Measurements from ENCODE around the gene C16orf90.

C16orf90 gene

DNA sequence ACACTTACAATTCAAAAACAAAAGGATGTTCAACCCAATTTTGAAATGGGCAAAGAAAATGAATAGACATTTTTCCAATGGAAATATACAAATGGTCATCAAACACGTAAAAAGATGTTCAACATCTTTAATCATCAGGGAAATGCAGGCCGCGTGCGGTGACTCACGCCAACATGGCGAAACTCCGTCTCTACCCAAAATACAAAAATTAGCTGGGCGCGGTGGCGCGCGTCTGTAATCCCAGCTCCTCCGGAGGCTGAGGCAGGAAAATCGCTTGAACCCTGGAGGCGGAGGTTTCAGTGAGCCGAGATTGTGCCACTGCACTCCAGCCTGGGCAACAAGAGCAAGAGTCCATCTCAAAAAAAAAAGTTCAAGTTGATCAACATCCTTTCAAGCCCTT, 3.7 kb upstream of the C16orf90 start:
- no peak overlapping the region for H3K9ac ChIP-seq (ENCODE audit: insufficient read length, low read depth)
- H3K4me3 ChIP-seq (ENCODE audit: insufficient read length, low read depth), result no peak overlapping the region
- H3K36me3 ChIP-seq (ENCODE audit: insufficient read depth, insufficient read length, low read length), result peaks cover 3% of the 10 kb centered on the region
- no peaks in the 10 kb centered on the region for H3K27me3 ChIP-seq (ENCODE audit: insufficient read depth, insufficient read length)
- no peak for DNase-seq (ENCODE audit: low read depth, low spot score)
- TF ChIP-seq ZNF274 (IDR thresholded peaks at IDR 0.05; ENCODE audit: low read depth, low read length), result no peak
- TF ChIP-seq SUZ12 (IDR thresholded peaks at IDR 0.05; ENCODE audit: extremely low read depth, insufficient read depth, insufficient read length), result no peak
- TF ChIP-seq YY1 (IDR thresholded peaks at IDR 0.05; ENCODE audit: insufficient read depth, insufficient read length), result no peak
- peaks cover 13% of the 10 kb centered on the region for H3K4me1 ChIP-seq (ENCODE audit: insufficient read depth, insufficient read length)
- no peaks in the 10 kb centered on the region for H3K9me3 ChIP-seq (ENCODE audit: insufficient read depth, low read length)

DNA sequence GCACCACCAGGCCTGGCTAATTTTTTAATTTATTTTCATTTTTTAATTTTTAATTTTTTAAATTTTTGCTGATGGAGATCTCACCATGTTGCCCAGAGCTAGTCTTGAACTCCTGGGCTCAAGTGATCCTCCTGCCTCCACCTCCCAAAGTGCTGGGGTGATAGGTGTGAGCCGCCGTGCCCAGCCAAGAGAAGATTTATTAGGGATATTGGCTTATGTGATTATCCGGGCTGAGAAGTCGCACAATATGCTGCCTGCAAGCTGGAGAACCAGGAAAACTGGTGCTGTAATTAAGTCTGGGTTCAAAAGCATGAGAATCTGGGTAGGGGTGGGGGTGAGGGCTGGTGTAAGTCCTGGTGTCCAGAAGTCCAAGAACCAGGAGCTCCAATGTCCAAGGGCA, 2.5 kb upstream of the C16orf90 start:
- no peak overlapping the region for H3K4me3 ChIP-seq (ENCODE audit: insufficient read length, low read depth)
- peaks cover 13% of the 10 kb centered on the region for H3K4me1 ChIP-seq (ENCODE audit: insufficient read depth, insufficient read length)
- H3K9me3 ChIP-seq (ENCODE audit: insufficient read depth, low read length), result no peaks in the 10 kb centered on the region
- H3K27me3 ChIP-seq (ENCODE audit: insufficient read depth, insufficient read length), result no peaks in the 10 kb centered on the region
- no peak overlapping the region for H3K9ac ChIP-seq (ENCODE audit: insufficient read length, low read depth)
- TF ChIP-seq YY1 (IDR thresholded peaks at IDR 0.05; ENCODE audit: insufficient read depth, insufficient read length), result no peak
- TF ChIP-seq SUZ12 (IDR thresholded peaks at IDR 0.05; ENCODE audit: extremely low read depth, insufficient read depth, insufficient read length), result no peak
- no peak for TF ChIP-seq ZNF274 (IDR thresholded peaks at IDR 0.05; ENCODE audit: low read depth, low read length)
- H3K36me3 ChIP-seq (ENCODE audit: insufficient read depth, insufficient read length, low read length), result no peaks in the 10 kb centered on the region
- DNase-seq (ENCODE audit: low read depth, low spot score), result no peak

GRCh38 chr16:3496386-3496785, 1.1 kb upstream of the C16orf90 start:
- Histone ChIP-seq H3K9me3 (ENCODE audit: insufficient read depth, low read length) (no peaks in the 10 kb centered on the region), H3K4me1 (ENCODE audit: insufficient read depth, insufficient read length) (peaks cover 12% of the 10 kb centered on the region), H3K27me3 (ENCODE audit: insufficient read depth, insufficient read length) (no peaks in the 10 kb centered on the region), H3K36me3 (ENCODE audit: insufficient read depth, insufficient read length, low read length) (no peaks in the 10 kb centered on the region), H3K9ac (ENCODE audit: insufficient read length, low read depth) (no peak overlapping the region), H3K4me3 (ENCODE audit: insufficient read length, low read depth) (no peak overlapping the region)
- no peak for DNase-seq (ENCODE audit: low read depth, low spot score)
- TF ChIP-seq ZNF274 (IDR thresholded peaks at IDR 0.05; ENCODE audit: low read depth, low read length), result no peak
- TF ChIP-seq YY1 (IDR thresholded peaks at IDR 0.05; ENCODE audit: insufficient read depth, insufficient read length), result no peak
- no peak for TF ChIP-seq SUZ12 (IDR thresholded peaks at IDR 0.05; ENCODE audit: extremely low read depth, insufficient read depth, insufficient read length)

DNA sequence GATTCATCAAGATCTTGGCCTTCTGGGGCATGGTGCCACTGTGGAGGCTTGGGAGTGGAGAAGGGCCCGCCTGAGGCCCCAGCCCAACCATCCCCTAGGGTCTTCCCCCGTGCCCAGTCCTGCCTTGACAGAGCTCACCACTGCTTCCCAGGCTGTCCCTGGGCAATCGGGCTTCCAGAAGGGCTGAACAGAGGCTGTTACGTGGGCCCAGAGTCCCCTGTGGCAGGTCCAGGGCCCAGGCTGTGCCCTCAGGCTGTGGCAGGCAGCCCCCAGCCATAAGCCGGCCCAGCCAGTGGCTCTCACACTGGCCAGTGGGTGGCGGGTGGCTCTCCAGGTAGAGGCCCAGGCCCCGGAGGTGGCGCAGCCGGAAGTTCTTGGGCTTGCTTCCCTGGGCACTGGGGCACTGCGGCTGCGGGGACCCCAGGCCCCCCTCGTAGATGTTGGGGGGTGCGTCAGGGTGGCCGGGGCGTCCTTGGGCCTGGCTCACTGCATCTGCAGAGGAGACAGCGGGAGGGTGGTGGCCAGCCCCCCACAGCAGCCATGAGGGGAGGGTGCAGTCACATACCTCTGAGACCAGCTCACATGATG, 809 bp downstream of the C16orf90 start:
- no peaks in the 10 kb centered on the region for H3K9me3 ChIP-seq (ENCODE audit: insufficient read depth, low read length)
- H3K9ac ChIP-seq (ENCODE audit: insufficient read length, low read depth), result peak overlapping the region; percentile 50
- no peak overlapping the region for H3K4me3 ChIP-seq (ENCODE audit: insufficient read length, low read depth)
- no peaks in the 10 kb centered on the region for H3K27me3 ChIP-seq (ENCODE audit: insufficient read depth, insufficient read length)
- no peak for TF ChIP-seq SUZ12 (IDR thresholded peaks at IDR 0.05; ENCODE audit: extremely low read depth, insufficient read depth, insufficient read length)
- TF ChIP-seq YY1 (IDR thresholded peaks at IDR 0.05; ENCODE audit: insufficient read depth, insufficient read length), result no peak
- no peak for TF ChIP-seq ZNF274 (IDR thresholded peaks at IDR 0.05; ENCODE audit: low read depth, low read length)
- no peak for DNase-seq (ENCODE audit: low read depth, low spot score)
- H3K36me3 ChIP-seq (ENCODE audit: insufficient read depth, insufficient read length, low read length), result no peaks in the 10 kb centered on the region
- H3K4me1 ChIP-seq (ENCODE audit: insufficient read depth, insufficient read length), result peaks cover 13% of the 10 kb centered on the region

- no peaks in the 10 kb centered on the region for H3K9me3 ChIP-seq (ENCODE audit: insufficient read depth, low read length)
- H3K36me3 ChIP-seq (ENCODE audit: insufficient read depth, insufficient read length, low read length), result peaks cover 8% of the 10 kb centered on the region
- H3K27me3 ChIP-seq (ENCODE audit: insufficient read depth, insufficient read length), result no peaks in the 10 kb centered on the region
- H3K4me3 ChIP-seq (ENCODE audit: insufficient read length, low read depth), result no peak overlapping the region
- TF ChIP-seq SUZ12 (IDR thresholded peaks at IDR 0.05; ENCODE audit: extremely low read depth, insufficient read depth, insufficient read length), result no peak
- no peak for TF ChIP-seq YY1 (IDR thresholded peaks at IDR 0.05; ENCODE audit: insufficient read depth, insufficient read length)
- TF ChIP-seq ZNF274 (IDR thresholded peaks at IDR 0.05; ENCODE audit: low read depth, low read length), result no peak
- DNase-seq (ENCODE audit: low read depth, low spot score), result no peak
- peaks cover 18% of the 10 kb centered on the region for H3K4me1 ChIP-seq (ENCODE audit: insufficient read depth, insufficient read length)
- peak overlapping the region; percentile 32 for H3K9ac ChIP-seq (ENCODE audit: insufficient read length, low read depth)
Measured at GRCh38 chr16:3492356-3492755, 2.9 kb downstream of the C16orf90 start.

DNA sequence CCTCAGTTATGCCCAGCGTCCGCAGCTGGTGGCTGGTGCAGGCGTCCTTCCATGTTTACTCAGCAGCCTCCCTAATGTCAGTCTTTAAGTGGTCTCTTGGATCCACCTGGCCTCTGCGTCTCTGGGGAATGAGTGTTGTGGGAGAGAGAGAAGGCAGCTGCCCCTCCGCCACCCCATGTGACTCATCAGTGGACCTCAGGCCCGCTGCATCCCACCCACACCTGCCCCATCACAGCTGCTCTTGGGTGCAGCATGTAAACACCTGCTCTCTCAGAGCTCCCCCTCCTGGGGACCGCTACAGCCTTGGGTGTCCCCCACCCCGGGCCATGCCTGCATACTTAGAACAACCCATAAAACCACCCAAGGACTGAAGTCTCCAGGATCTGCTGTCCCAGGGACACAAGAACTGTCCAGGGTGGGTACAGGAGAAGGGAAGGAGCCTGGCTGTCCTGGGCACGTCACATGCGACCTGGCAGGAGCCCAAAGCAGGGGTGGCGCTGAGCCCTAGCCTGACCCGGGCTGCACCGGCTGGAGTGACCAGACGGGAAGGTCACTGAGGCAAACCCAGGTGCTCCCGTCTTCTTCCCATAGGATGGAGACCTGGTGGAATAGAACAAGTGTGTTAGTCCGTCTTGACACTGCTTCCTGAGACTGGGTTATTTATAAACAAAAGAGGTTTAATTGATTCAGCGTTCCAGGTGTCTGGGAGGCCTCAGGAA, 4.2 kb downstream of the C16orf90 start:
- no peak overlapping the region for H3K9ac ChIP-seq (ENCODE audit: insufficient read length, low read depth)
- TF ChIP-seq ZNF274 (IDR thresholded peaks at IDR 0.05; ENCODE audit: low read depth, low read length) (no peak), YY1 (IDR thresholded peaks at IDR 0.05; ENCODE audit: insufficient read depth, insufficient read length) (no peak), SUZ12 (IDR thresholded peaks at IDR 0.05; ENCODE audit: extremely low read depth, insufficient read depth, insufficient read length) (no peak)

GRCh38 chr16:3488801-3489200, 6.5 kb downstream of the C16orf90 start:
- H3K36me3 ChIP-seq (ENCODE audit: insufficient read depth, insufficient read length, low read length), result peaks cover 43% of the 10 kb centered on the region
- no peak overlapping the region for H3K4me3 ChIP-seq (ENCODE audit: insufficient read length, low read depth)
- DNase-seq (ENCODE audit: low read depth, low spot score), result no peak
- H3K9me3 ChIP-seq (ENCODE audit: insufficient read depth, low read length), result no peaks in the 10 kb centered on the region
- TF ChIP-seq SUZ12 (IDR thresholded peaks at IDR 0.05; ENCODE audit: extremely low read depth, insufficient read depth, insufficient read length) (no peak), YY1 (IDR thresholded peaks at IDR 0.05; ENCODE audit: insufficient read depth, insufficient read length) (no peak), ZNF274 (IDR thresholded peaks at IDR 0.05; ENCODE audit: low read depth, low read length) (no peak)
- H3K9ac ChIP-seq (ENCODE audit: insufficient read length, low read depth), result no peak overlapping the region
- peaks cover 17% of the 10 kb centered on the region for H3K4me1 ChIP-seq (ENCODE audit: insufficient read depth, insufficient read length)
- H3K27me3 ChIP-seq (ENCODE audit: insufficient read depth, insufficient read length), result no peaks in the 10 kb centered on the region

More for the DNA sequence above, 4.2 kb downstream of the C16orf90 start:
- Histone ChIP-seq H3K36me3 (ENCODE audit: insufficient read depth, insufficient read length, low read length) (peaks cover 20% of the 10 kb centered on the region), H3K9me3 (ENCODE audit: insufficient read depth, low read length) (no peaks in the 10 kb centered on the region), H3K4me3 (ENCODE audit: insufficient read length, low read depth) (no peak overlapping the region), H3K4me1 (ENCODE audit: insufficient read depth, insufficient read length) (peaks cover 18% of the 10 kb centered on the region), H3K27me3 (ENCODE audit: insufficient read depth, insufficient read length) (no peaks in the 10 kb centered on the region)
- DNase-seq (ENCODE audit: low read depth, low spot score), result no peak

Data from NT2/D1 (cell line).